Gastroesophageal sphincter (tissue), 3 donors: ENCODE data around the gene PSMB11.

Experiments
- POLR2A ChIP-seq, 2 donors: fragments of 450-650 bp; IDR thresholded peaks; one replicate each; pipeline ENCODE4 v1.6.1; 2017; ENCODE audit warnings: antibody characterized with exemption in 2 of 2, mild to moderate bottlenecking in 2 of 2, moderate library complexity in 1 of 2
- POLR2AphosphoS5 ChIP-seq: sonication (generic); formaldehyde crosslinking; IDR thresholded peaks from one replicate; pipeline ENCODE4 v1.6.1; 2017; ENCODE audit warnings: antibody characterized with exemption
- TF ChIP-seq, protein P1 (sequence below), 4 experiments: fragments of 200-600 bp in 2 of 4; fragments of 450-650 bp in 2 of 4; sonication (generic) in 1 of 4; IDR thresholded peaks; one replicate each; pipeline ENCODE4 v1.5.1; 2017 to 2019; ENCODE audit warnings: antibody characterized with exemption in 4 of 4, mild to moderate bottlenecking in 2 of 4, moderate library complexity in 2 of 4

DNA sequence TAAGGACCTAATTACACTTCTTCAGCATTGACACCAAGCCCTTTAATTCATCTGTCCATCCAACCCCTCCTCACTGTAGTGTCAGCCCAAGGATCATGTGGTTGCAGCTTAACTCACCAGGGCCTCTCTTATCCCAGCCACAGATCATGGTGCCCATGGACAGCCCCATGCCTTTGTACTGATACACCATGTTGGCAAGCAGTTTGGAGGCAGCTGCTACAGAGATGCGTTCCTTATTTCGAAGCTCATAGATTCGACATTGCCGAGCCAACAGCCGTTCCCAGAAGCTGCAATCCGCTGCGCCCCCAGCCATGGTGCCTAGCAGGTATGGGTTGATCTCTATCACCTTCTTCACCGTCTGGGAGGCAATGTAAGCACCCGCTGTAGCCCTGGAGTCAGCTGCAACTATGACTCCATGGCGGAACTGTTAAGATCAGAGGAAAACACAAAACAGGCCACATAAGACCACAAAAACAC, 8.7 kb upstream of the PSMB11 start:
- TF ChIP-seq POLR2AphosphoS5 (no peak), POLR2A (IDR thresholded peaks at IDR 0.05) (no peak)
- TF ChIP-seq, protein P1, sequence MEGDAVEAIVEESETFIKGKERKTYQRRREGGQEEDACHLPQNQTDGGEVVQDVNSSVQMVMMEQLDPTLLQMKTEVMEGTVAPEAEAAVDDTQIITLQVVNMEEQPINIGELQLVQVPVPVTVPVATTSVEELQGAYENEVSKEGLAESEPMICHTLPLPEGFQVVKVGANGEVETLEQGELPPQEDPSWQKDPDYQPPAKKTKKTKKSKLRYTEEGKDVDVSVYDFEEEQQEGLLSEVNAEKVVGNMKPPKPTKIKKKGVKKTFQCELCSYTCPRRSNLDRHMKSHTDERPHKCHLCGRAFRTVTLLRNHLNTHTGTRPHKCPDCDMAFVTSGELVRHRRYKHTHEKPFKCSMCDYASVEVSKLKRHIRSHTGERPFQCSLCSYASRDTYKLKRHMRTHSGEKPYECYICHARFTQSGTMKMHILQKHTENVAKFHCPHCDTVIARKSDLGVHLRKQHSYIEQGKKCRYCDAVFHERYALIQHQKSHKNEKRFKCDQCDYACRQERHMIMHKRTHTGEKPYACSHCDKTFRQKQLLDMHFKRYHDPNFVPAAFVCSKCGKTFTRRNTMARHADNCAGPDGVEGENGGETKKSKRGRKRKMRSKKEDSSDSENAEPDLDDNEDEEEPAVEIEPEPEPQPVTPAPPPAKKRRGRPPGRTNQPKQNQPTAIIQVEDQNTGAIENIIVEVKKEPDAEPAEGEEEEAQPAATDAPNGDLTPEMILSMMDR (IDR thresholded peaks at IDR 0.05): no peak
